OCI-LY1 (cell line): ENCODE measurements around the gene ZER1.

Source experiments
- H2AFZ ChIP-seq: fragments of 200-600 bp; sonication (generic), shearing (Covaris generic); 2 replicates; pipeline ENCODE4 v1.6.0; 2014; ENCODE audit warnings: antibody characterized with exemption, mild to moderate bottlenecking, low read length
- H3F3A ChIP-seq: fragments of 200-600 bp; sonication (generic), shearing (Covaris generic); 2 replicates; pipeline ENCODE4 v1.6.0; 2014; ENCODE audit warnings: mild to moderate bottlenecking, antibody characterized with exemption, low read length, moderate library complexity; ENCODE audit not compliant: insufficient read depth
- H3K27ac ChIP-seq: fragments of 200-600 bp; sonication (generic); 2 replicates; pipeline ENCODE4 v1.5.1; 2014; ENCODE audit warnings: low read length, mixed run types, mild to moderate bottlenecking, low read depth; ENCODE audit not compliant: poor library complexity, severe bottlenecking
- H3K27me3 ChIP-seq: fragments of 200-600 bp; sonication (generic); 2 replicates; pipeline ENCODE4 v1.6.0; 2014; ENCODE audit warnings: antibody characterized with exemption, mild to moderate bottlenecking, low read length, moderate library complexity; ENCODE audit not compliant: insufficient read depth
- H3K36me3 ChIP-seq: fragments of 200-600 bp; sonication (generic); 2 replicates; pipeline ENCODE4 v1.6.1; 2014; ENCODE audit warnings: mild to moderate bottlenecking, antibody characterized with exemption, low read length, moderate library complexity, mixed read lengths; ENCODE audit not compliant: insufficient read depth
- H3K4me1 ChIP-seq: fragments of 200-600 bp; sonication (generic); 2 replicates; pipeline ENCODE4 v1.5.1; 2014; ENCODE audit warnings: mild to moderate bottlenecking, low read length, moderate library complexity; ENCODE audit not compliant: insufficient read depth, severe bottlenecking
- H3K4me2 ChIP-seq: fragments of 200-600 bp; sonication (generic), shearing (Covaris generic); 2 replicates; pipeline ENCODE4 v1.6.1; 2014; ENCODE audit warnings: low read length
- H3K4me3 ChIP-seq: fragments of 200-600 bp; sonication (generic); 2 replicates; pipeline ENCODE4 v1.5.1; 2014; ENCODE audit warnings: low read length, low read depth, mild to moderate bottlenecking, mixed read lengths; ENCODE audit not compliant: poor library complexity, severe bottlenecking
- H3K79me2 ChIP-seq: fragments of 200-600 bp; shearing (Covaris generic); 2 replicates; pipeline ENCODE4 v1.6.1; 2016; ENCODE audit warnings: mixed run types, low read length, mixed read lengths; ENCODE audit not compliant: insufficient read depth
- H3K9ac ChIP-seq: fragments of 200-600 bp; sonication (generic), shearing (Covaris generic); 2 replicates; pipeline ENCODE4 v1.6.1; 2014; ENCODE audit warnings: mild to moderate bottlenecking, low read length, mixed read lengths
- H3K9me2 ChIP-seq: fragments of 200-600 bp; sonication (generic), shearing (Covaris generic); 2 replicates; pipeline ENCODE4 v1.6.1; 2014; ENCODE audit warnings: low read depth, mild to moderate bottlenecking, low read length, mixed read lengths
- H3K9me3 ChIP-seq: fragments of 200-600 bp; shearing (Covaris generic); 2 replicates; pipeline ENCODE4 v1.6.1; 2014; ENCODE audit warnings: low read length, mixed read lengths
- H4K20me1 ChIP-seq: fragments of 200-600 bp; sonication (generic), shearing (Covaris generic); 2 replicates; pipeline ENCODE4 v1.6.0; 2016; ENCODE audit warnings: mild to moderate bottlenecking, low read length; ENCODE audit not compliant: insufficient read depth
- EZH2 ChIP-seq: fragments of 200-600 bp; sonication (generic), shearing (Covaris generic); IDR thresholded peaks from 2 replicates; pipeline ENCODE4 v1.8.0; 2017; ENCODE audit warnings: borderline replicate concordance, mixed run types, mild to moderate bottlenecking, antibody characterized with exemption, low read length, moderate library complexity, mixed read lengths
- TF ChIP-seq, protein P1 (sequence below): fragments of 200-600 bp; sonication (generic), shearing (Covaris generic); IDR thresholded peaks from 2 replicates; pipeline ENCODE4 v1.5.1; 2017; ENCODE audit warnings: mild to moderate bottlenecking, antibody characterized with exemption, low read length, moderate library complexity, mixed read lengths

ZER1 gene

DNA sequence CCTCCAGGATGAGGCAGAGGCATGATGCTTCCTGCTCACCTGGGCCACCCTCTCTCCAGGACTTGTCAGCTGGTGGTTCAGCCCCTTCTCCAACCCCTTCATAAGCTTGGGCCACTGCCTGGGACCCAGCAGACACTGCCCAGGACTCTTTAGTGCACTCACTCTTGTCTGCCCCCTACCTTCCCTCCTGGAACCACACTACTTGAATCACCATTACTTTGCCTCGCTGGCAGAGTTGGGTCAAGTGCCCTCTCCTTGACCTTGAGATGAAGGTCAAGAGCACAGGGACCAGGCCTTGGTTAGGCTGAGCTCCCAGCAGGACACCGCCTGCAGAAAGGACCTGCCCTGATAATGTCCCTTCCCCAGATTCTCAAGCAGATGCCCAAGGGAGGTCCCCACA lies 38.1 kb upstream of the ZER1 start:
- H3K4me3 ChIP-seq, result no peak overlapping the region
- H3K27ac ChIP-seq, result no peak overlapping the region
- no peaks in the 10 kb centered on the region for H3K9me3 ChIP-seq
- H2AFZ ChIP-seq, result no peak overlapping the region
- peaks cover 3% of the 10 kb centered on the region; the same call in 1 of the 2 replicates for H3F3A ChIP-seq
- TF ChIP-seq, protein P1, sequence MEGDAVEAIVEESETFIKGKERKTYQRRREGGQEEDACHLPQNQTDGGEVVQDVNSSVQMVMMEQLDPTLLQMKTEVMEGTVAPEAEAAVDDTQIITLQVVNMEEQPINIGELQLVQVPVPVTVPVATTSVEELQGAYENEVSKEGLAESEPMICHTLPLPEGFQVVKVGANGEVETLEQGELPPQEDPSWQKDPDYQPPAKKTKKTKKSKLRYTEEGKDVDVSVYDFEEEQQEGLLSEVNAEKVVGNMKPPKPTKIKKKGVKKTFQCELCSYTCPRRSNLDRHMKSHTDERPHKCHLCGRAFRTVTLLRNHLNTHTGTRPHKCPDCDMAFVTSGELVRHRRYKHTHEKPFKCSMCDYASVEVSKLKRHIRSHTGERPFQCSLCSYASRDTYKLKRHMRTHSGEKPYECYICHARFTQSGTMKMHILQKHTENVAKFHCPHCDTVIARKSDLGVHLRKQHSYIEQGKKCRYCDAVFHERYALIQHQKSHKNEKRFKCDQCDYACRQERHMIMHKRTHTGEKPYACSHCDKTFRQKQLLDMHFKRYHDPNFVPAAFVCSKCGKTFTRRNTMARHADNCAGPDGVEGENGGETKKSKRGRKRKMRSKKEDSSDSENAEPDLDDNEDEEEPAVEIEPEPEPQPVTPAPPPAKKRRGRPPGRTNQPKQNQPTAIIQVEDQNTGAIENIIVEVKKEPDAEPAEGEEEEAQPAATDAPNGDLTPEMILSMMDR, result peak; percentile 23; the same call in 1 of the 2 replicates
- no peak for TF ChIP-seq EZH2
- no peaks in the 10 kb centered on the region for H3K79me2 ChIP-seq
- no peaks in the 10 kb centered on the region for H3K27me3 ChIP-seq
- no peak overlapping the region for H3K9ac ChIP-seq
- no peaks in the 10 kb centered on the region for H4K20me1 ChIP-seq
- no peak overlapping the region for H3K4me2 ChIP-seq
- H3K4me1 ChIP-seq, result no peaks in the 10 kb centered on the region
- H3K9me2 ChIP-seq, result no peaks in the 10 kb centered on the region
- H3K36me3 ChIP-seq, result peaks cover 25% of the 10 kb centered on the region

DNA sequence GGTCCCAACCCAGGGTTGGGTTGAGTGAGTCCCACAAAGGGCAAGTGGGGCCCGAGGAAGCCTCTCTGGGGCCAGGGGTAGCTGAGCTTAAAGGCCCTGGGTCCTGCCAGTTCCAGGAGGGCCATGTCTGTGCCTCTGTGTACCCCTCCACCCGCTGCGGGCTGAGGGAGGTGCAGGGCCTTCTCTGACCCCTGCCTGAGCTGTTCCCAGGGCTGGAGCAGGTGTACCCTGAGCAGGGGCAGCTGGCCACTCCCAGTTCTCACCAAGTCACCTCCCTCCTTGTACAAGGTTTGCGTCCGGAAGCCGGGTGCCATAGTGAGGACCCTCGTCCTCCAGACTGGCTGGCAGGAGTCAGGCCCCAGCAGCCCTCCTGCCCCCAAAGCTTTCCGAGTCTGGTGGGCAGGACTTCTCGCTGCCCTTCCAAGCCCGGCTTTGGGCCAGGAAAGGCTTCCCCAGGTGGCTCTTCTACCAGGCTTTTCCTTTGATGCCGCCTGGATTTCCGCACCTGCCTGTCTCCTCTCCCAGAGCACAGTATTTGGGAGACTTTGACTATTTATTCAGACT lies 37.4 kb upstream of the ZER1 start:
- Histone ChIP-seq H3K9ac (no peak overlapping the region), H2AFZ (no peak overlapping the region), H3F3A (peaks cover 3% of the 10 kb centered on the region; the same call in 1 of the 2 replicates), H3K27me3 (no peaks in the 10 kb centered on the region), H3K9me2 (no peaks in the 10 kb centered on the region), H3K4me1 (no peaks in the 10 kb centered on the region), H3K4me3 (no peak overlapping the region), H3K79me2 (no peaks in the 10 kb centered on the region), H3K4me2 (no peak overlapping the region), H3K27ac (no peak overlapping the region), H4K20me1 (no peaks in the 10 kb centered on the region), H3K36me3 (peaks cover 25% of the 10 kb centered on the region), H3K9me3 (no peaks in the 10 kb centered on the region)
- no peak for TF ChIP-seq EZH2
- TF ChIP-seq, protein P1, result no peak

DNA sequence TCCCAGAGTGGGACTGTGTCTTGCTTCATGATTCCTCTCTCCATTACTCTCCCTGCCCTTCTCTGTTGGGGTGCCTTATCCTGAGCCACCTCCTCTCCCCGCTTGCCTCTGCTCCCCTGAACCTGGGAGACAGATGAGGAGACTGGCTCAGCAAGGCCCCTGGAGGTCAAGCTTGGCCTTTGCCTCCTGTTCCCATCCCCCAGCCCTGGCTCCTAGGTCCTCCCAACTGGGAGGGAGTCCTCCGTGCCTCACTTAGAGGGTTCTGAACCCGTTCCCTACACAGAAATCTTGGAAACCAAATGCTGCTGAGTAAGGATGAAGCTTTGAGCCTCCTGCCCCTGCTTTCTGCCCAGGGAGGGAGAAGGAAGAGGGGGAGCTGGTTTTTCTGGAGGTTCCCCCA lies 36.8 kb upstream of the ZER1 start:
- no peak overlapping the region for H3K4me2 ChIP-seq
- no peak overlapping the region for H3K9ac ChIP-seq
- no peaks in the 10 kb centered on the region for H3K9me2 ChIP-seq
- no peak overlapping the region for H2AFZ ChIP-seq
- no peaks in the 10 kb centered on the region for H4K20me1 ChIP-seq
- H3K4me1 ChIP-seq, result no peaks in the 10 kb centered on the region
- no peak overlapping the region for H3K4me3 ChIP-seq
- no peak for TF ChIP-seq EZH2
- TF ChIP-seq, protein P1, result no peak
- no peak overlapping the region for H3K27ac ChIP-seq
- H3K27me3 ChIP-seq, result no peaks in the 10 kb centered on the region
- peaks cover 31% of the 10 kb centered on the region for H3K36me3 ChIP-seq
- no peaks in the 10 kb centered on the region for H3K9me3 ChIP-seq
- H3K79me2 ChIP-seq, result no peaks in the 10 kb centered on the region
- peaks cover 3% of the 10 kb centered on the region; the same call in 1 of the 2 replicates for H3F3A ChIP-seq
